SK-N-MC (cell line): ENCODE measurements around the gene ZAR1L.

ENCODE experiments used
- EZH2 ChIP-seq: fragments of 200-600 bp; sonication (generic); IDR thresholded peaks from one replicate; pipeline ENCODE4 v1.6.1; 2017; ENCODE audit warnings: antibody characterized with exemption
- POLR2AphosphoS5 ChIP-seq: IDR thresholded peaks from 2 replicates; pipeline ENCODE4 v1.6.1; 2012; ENCODE audit warnings: mild to moderate bottlenecking, low read depth, low read length, borderline replicate concordance

- TF ChIP-seq POLR2AphosphoS5 (no peak), EZH2 (no peak)
Observed at GRCh38 chr13:32310134-32310706, 4.9 kb downstream of the ZAR1L start.
